HG03280 (cell line): ENCODE measurements around the gene NPAS1.
"Not testable (repeated sequence)": the region's sequence is repeated elsewhere in the genome, so short reads cannot be mapped to it uniquely, and the experiment has no call there.

Source experiments
- ATAC-seq: cut with Tn5 transposase; IDR thresholded peaks from one replicate; pipeline ENCODE4 v1.9.1; 2021; ENCODE audit warnings: mild to moderate bottlenecking, moderate library complexity; ENCODE audit not compliant: unreplicated experiment

NPAS1 gene

DNA sequence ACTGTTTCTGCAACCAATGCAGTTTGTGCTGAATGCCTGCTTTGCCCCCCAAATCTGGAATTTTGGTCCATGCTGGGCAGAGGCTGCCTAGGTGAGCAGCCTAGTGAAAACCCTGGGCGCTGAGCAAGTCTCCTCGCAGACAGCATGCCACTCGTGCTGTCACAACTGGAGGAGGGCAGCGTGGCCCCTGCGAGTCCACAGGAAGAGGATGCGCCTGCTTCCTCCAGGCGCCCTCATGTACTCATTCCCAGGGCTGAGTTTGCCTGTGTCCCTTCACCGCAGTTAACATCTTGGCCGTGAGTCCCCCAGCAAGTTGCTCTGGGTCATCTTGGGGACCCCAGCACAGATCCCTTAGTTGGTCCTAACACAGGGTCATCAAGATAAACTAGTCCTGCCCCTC, 55.0 kb downstream of the NPAS1 start:
- ATAC-seq, result no peak

DNA sequence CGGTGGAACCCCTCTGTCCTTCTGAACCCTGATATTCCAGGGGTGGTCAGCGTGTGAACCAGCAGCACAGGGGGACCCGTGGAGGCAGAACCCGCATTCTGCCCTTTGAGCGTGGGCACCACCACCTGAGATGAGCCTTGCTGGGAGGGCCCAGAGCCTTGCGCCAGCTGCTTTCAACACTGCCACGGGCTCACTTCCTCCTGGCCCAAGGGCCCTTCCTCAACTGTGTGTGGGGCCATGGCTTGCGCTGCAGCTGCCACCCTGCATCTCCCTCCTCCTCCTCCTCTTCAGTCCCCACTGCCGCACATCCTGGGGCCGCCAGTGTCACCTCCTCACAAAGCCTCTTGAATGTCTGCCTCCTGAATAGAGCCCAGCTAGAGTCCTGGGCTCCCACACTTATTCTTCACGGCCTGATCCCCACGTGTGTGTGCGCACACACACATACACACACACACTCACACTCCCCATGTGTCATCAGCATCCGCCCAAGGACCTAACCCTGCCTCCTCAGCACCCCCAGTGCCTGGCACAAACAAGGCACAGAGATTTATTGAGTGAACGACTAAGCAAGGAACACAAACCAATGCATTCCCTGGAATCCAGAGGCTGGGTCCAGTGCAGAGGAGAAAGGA, 55.7 kb downstream of the NPAS1 start:
- no peak for ATAC-seq

GRCh38 chr19:47075941-47076340, 56.3 kb downstream of the NPAS1 start:
- ATAC-seq, result no peak

GRCh38 chr19:47078351-47078750, 58.7 kb downstream of the NPAS1 start:
- not testable (repeated sequence) for ATAC-seq

DNA sequence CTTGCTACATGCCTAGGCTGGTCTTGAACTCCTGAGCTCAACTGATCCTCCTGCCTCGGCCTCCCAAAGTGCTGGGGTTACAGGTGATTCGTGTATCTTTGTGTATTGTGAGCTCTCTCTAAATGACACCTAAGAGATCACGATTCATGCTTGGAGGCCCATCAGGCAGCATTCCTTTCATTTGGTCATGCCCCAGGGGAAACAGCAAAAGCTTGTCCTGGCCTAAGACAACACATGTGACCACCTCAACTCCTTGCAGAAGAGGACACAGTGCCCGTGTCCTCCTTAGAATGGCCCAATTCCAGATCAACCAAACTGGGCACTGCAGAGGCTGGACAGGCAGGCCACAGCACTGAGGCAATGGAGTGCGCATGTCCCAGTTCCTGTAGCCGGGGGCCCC, 61.5 kb downstream of the NPAS1 start:
- no peak for ATAC-seq

DNA sequence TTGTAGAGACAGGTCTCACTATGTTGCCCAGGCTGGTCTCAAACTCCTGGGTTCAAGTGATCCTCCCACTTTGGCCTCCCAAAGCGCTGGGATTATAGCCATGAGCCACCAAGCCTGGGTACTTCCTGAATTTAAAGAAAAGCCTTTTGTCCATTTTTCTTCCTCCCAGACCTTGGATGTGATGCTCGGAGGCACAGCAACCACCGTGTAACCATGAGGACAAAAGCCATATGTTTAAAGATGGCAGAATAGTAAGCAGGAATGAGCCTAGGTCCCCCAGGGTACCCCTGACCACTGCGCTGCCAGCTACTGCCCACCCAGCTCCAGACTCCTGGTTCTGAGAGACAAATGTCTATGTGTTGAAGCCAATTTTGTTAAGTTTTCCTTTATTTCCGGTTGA, 62.9 kb downstream of the NPAS1 start:
- no peak for ATAC-seq

DNA sequence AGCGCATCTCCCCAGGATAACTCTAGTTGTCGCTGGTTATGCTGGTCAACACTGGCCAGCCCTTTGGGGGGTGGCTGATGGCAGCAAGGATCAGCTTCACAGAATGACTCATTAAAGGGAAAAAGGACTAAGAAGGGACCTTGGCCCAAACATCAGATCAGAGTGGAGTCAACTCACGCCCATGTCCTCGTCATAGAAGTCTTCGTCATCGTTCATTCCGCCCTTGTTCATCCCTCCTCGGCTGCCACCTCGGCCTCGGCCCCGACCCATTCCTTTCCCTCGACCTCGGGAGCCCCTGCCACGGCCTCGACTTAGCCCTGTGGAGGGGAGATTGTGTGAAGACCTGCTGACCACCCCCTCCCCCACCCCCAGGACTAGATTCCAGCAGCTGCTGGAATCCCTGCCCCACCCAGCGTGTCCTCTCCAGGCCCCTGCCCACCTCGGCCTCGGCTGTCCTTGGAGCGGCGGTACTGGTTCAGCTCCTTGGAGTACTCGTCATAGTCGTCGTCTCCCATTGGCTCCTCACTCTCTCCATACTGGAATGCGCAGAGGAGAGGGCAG, 65.3 kb downstream of the NPAS1 start:
- no peak for ATAC-seq

- ATAC-seq, result no peak
These were observed 66.6 kb downstream of the NPAS1 start for GRCh38 chr19:47086280-47086679.

DNA sequence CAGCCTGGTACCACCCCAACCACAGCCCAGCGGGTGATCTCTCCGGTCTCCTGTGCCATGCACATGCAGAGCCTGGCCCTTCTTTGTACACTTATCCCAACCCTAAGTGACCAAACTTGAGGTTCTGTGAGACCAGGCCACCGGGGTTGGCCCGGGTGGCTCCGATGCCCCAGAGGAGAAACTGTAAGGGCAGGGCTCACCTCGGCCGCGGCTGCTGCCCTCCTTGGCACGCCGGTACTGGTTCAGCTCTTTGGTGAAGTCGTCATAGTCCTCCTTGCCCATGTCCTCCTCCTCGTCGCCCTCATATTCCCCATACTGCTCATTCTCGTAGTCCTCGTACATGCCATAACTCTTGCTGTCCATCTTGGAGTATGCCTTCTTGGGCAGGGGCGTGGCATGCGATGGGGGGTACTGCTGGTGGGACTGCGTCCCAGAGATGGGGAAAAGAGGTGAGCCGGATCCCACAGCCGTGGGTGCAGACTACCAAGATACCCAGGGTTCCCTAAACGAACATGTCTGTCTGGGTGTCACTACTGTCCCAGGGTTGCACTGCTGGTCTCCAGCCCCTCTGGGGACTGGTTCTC, 70.2 kb downstream of the NPAS1 start:
- no peak for ATAC-seq

- ATAC-seq, result no peak
These were observed 73.6 kb downstream of the NPAS1 start for GRCh38 chr19:47093254-47093653.

DNA sequence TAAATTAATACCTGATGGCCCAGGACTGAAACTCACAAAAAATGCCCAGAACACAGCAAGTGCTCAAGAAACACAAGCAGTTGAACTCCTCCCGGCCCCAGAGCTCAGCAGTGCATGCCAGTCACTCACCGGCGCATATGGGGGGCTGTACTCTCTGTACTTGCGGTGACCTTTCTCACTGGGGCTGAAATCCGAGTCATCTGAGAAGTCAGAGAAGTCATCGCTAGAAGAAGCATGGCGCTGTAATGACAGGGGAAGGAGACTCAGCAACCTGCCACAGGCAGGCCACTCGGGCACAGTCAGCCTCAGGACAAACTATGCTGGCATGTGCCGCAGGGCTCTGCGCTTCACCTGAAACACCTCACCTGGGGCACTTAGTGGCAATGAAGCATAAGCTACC, 74.2 kb downstream of the NPAS1 start:
- ATAC-seq, result peak; percentile 48

DNA sequence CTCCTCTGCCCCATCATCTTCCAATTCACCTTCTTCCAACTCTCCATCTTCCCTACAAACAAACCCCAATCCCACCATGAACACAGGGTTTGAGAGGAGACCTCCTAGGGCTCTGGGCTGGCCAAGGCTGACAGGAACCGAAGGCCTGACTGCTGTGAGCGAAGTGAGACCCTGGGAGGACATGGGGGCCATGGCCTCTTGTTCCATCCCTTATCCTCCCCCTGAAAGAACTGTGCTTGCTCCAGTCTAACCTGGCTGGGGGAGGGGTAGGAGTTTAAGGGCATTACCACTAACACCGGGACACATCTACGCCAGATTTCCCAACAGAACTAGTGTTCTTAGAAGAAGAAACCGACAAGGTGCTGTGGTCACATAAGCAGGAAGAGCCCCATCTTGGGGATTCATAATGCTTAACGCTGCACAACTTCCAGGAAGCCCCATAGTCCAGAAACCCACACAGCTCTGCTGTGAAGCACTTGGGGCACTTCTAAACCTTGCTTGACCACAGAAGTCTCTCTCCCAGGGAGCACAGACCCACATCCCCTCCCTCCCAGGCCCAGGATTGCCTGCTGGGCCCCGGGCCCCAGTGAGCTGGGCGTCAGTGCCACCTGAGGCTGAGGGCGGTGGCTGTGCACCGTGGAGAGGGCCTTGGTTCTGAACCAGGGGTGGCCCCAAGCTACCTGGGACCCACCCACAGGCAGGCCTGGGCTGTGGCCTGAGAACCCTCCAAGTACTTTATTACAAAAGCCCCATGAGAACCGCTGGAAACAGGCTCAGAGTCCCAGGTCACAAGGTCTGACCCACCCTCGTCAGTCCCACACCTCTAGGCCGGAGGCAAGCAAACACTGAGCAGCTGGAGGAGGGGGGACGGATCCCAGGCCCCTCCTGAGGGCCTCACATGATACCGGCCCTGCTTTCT, 75.2 kb downstream of the NPAS1 start:
- ATAC-seq, result no peak
